Hepatocyte (in vitro differentiated cells): ENCODE measurements around the gene GABRE. TPM values are rescaled to one million over a fixed set of nuclear protein-coding genes. Genes with fewer than 3 reads are reported as not detected.

ENCODE experiments used
- DNase-seq: peaks from one replicate; pipeline ENCODE4 v3.0.0-alpha.2; 2016; ENCODE audit warnings: low spot score
- H2AFZ ChIP-seq: fragments of 200-600 bp; sonication (generic); 2 replicates; pipeline ENCODE4 v1.6.0; 2016; ENCODE audit warnings: antibody characterized with exemption, mild to moderate bottlenecking
- H3K27ac ChIP-seq: fragments of 200-600 bp; sonication (generic); 2 replicates; pipeline ENCODE4 v1.5.1; 2016; ENCODE audit warnings: mild to moderate bottlenecking
- H3K27me3 ChIP-seq: fragments of 200-600 bp; sonication (generic); 2 replicates; pipeline ENCODE4 v1.6.1; 2016
- H3K36me3 ChIP-seq: fragments of 200-600 bp; sonication (generic); replicated peaks from 2 replicates; pipeline ENCODE4 v1.5.1; 2016; ENCODE audit warnings: low read depth; ENCODE audit not compliant: insufficient read depth
- H3K4me1 ChIP-seq: fragments of 200-600 bp; sonication (generic); 2 replicates; pipeline ENCODE4 v1.5.1; 2016; ENCODE audit warnings: mild to moderate bottlenecking, moderate library complexity; ENCODE audit not compliant: insufficient read depth
- H3K4me2 ChIP-seq: fragments of 200-600 bp; sonication (generic); 2 replicates; pipeline ENCODE4 v1.6.0; 2016
- H3K4me3 ChIP-seq: fragments of 200-600 bp; sonication (generic); 2 replicates; pipeline ENCODE4 v1.5.1; 2016; ENCODE audit warnings: mild to moderate bottlenecking
- H3K79me2 ChIP-seq: fragments of 200-600 bp; sonication (generic); 2 replicates; pipeline ENCODE4 v1.6.0; 2017; ENCODE audit warnings: mild to moderate bottlenecking
- H3K9me2 ChIP-seq: fragments of 200-600 bp; sonication (generic); replicated peaks from 2 replicates; pipeline ENCODE4 v1.6.0; 2017; ENCODE audit warnings: mild to moderate bottlenecking; ENCODE audit not compliant: insufficient read depth
- H3K9me3 ChIP-seq: fragments of 200-600 bp; sonication (generic); 2 replicates; pipeline ENCODE4 v1.5.1; 2016; ENCODE audit warnings: low read depth, mild to moderate bottlenecking
- H4K20me1 ChIP-seq: fragments of 200-600 bp; sonication (generic); 2 replicates; pipeline ENCODE4 v1.6.0; 2016; ENCODE audit warnings: mild to moderate bottlenecking; ENCODE audit not compliant: insufficient read depth, poor library complexity, severe bottlenecking
- EZH2 ChIP-seq: fragments of 200-600 bp; sonication (generic); IDR thresholded peaks from 2 replicates; pipeline ENCODE4 v1.6.1; 2016; ENCODE audit warnings: antibody characterized with exemption, mild to moderate bottlenecking, borderline replicate concordance
- EZH2phosphoT487 ChIP-seq: fragments of 200-600 bp; sonication (generic); IDR thresholded peaks from one replicate; pipeline ENCODE4 v1.6.1; 2018; ENCODE audit warnings: antibody characterized with exemption, mild to moderate bottlenecking, low read depth, moderate library complexity; ENCODE audit not compliant: unreplicated experiment, severe bottlenecking
- WGBS: methylation state at CpG from one replicate; pipeline ENCODE4 v1.1.6; 2016; ENCODE audit warnings: low lambda C conversion rate; ENCODE audit errors: missing lambda C conversion rate; 5-methylcytosine and 5-hydroxymethylcytosine counted together
- polyA plus RNA-seq: library from polyadenylated mRNA; unstranded; fragments of >200 nt; fragmentation: Nextera tagmentation; extraction: Ambion mirVana; gene quantifications from 2 replicates; pipeline ENCODE4 v1.2.1, GENCODE V29; 2016
- total RNA-seq: library from RNA; depleted of rRNA; stranded (reverse); fragments of >200 nt; gene quantifications from 2 replicates; pipeline ENCODE4 v1.2.3, GENCODE V29; 2014
- TF ChIP-seq, protein P1 (sequence below): fragments of 200-600 bp; sonication (generic); IDR thresholded peaks from 2 replicates; pipeline ENCODE4 v1.5.1; 2016; ENCODE audit warnings: antibody characterized with exemption, mild to moderate bottlenecking; ENCODE audit not compliant: poor library complexity

Gene GABRE
- total and polyA plus RNA-seq, 2 experiments from 2014 or later = 9.0 to 15.1 TPM

DNA sequence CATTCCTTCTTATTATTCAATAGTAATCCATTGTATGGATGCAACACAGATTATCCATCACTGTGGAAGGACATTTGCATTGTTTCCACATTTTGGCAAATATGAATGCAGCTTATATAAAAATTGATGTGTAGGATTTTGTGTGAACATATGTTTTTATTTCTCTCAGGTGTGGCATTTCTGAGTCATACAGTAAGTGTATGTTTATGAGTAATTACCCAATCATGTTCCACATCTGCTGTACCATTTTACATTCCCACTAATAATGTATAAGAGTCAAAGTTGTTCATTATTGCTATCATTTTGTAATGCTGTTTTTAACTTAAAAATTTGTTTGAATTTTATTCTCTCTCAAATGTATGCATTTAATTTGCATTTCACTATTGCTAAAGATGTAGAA lies 36.3 kb downstream of the GABRE start:
- no peak for DNase-seq
- Histone ChIP-seq H3K27ac (no peak overlapping the region), H3K36me3 (no peaks in the 10 kb centered on the region), H3K79me2 (no peaks in the 10 kb centered on the region), H3K27me3 (no peaks in the 10 kb centered on the region), H3K4me2 (no peak overlapping the region), H4K20me1 (no peaks in the 10 kb centered on the region), H3K4me3 (no peak overlapping the region), H3K9me2 (no peaks in the 10 kb centered on the region), H3K9me3 (no peaks in the 10 kb centered on the region), H3K4me1 (no peaks in the 10 kb centered on the region), H2AFZ (no peak overlapping the region)
- no peak for TF ChIP-seq EZH2phosphoT487

DNA sequence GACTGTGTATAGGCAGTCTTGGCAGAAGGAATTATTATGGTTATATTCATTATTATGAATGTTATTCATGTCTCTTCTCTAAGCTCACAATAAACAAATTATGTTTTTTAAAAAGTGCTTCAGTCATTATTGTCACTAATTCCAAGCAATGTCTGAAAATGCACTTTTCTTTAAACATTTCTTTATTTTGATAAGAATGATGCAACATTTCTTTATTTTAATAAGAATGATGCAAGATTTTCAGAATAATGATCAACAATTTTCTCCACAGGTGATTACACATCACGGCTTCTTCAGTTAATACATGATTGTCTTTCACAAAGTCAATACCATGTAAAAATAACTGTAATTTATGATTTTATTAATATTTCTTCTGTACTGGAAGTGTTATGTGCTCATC lies 39.1 kb downstream of the GABRE start:
- H3K27me3 ChIP-seq = no peaks in the 10 kb centered on the region
- no peaks in the 10 kb centered on the region for H4K20me1 ChIP-seq
- no peak overlapping the region for H3K4me2 ChIP-seq
- 92% methylated on average over 1 of the region's 1 CpG for WGBS
- TF ChIP-seq, protein P1, sequence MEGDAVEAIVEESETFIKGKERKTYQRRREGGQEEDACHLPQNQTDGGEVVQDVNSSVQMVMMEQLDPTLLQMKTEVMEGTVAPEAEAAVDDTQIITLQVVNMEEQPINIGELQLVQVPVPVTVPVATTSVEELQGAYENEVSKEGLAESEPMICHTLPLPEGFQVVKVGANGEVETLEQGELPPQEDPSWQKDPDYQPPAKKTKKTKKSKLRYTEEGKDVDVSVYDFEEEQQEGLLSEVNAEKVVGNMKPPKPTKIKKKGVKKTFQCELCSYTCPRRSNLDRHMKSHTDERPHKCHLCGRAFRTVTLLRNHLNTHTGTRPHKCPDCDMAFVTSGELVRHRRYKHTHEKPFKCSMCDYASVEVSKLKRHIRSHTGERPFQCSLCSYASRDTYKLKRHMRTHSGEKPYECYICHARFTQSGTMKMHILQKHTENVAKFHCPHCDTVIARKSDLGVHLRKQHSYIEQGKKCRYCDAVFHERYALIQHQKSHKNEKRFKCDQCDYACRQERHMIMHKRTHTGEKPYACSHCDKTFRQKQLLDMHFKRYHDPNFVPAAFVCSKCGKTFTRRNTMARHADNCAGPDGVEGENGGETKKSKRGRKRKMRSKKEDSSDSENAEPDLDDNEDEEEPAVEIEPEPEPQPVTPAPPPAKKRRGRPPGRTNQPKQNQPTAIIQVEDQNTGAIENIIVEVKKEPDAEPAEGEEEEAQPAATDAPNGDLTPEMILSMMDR = no peak
- TF ChIP-seq EZH2 (no peak), EZH2phosphoT487 (no peak)
- no peaks in the 10 kb centered on the region for H3K9me2 ChIP-seq
- no peak overlapping the region for H3K27ac ChIP-seq
- H3K9me3 ChIP-seq = no peaks in the 10 kb centered on the region
- no peak overlapping the region for H3K4me3 ChIP-seq
- no peaks in the 10 kb centered on the region for H3K4me1 ChIP-seq
- no peak overlapping the region for H2AFZ ChIP-seq
- H3K36me3 ChIP-seq = no peaks in the 10 kb centered on the region
- no peaks in the 10 kb centered on the region for H3K79me2 ChIP-seq
- no peak for DNase-seq

DNA sequence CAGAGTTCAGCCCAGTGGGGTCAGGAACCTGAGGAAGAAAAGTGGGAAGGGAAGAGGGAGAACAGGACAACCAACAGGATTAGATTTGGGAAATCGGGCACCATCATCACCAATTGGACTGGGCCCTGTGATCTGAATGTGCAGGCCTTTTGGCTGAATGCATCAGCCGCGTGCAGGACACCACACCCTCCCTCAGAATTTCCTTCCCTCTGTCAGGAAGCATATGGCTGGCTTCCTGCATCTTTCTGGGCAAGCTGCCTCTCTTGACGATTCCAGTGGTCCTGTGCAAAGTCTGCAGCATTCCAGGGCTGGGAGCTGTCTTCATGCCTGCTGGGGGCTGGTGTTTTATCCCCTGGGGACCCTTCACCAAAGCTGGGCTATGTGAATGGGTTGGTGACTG lies 45.4 kb downstream of the GABRE start:
- WGBS = 62% methylated on average over 4 of the region's 4 CpGs

DNA sequence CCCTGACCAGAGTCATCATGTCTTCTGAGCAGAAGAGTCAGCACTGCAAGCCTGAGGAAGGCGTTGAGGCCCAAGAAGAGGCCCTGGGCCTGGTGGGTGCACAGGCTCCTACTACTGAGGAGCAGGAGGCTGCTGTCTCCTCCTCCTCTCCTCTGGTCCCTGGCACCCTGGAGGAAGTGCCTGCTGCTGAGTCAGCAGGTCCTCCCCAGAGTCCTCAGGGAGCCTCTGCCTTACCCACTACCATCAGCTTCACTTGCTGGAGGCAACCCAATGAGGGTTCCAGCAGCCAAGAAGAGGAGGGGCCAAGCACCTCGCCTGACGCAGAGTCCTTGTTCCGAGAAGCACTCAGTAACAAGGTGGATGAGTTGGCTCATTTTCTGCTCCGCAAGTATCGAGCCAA lies 50.8 kb downstream of the GABRE start:
- no peak for DNase-seq
- Histone ChIP-seq H4K20me1 (no peaks in the 10 kb centered on the region), H3K79me2 (no peaks in the 10 kb centered on the region), H3K4me1 (no peaks in the 10 kb centered on the region), H3K9me2 (no peaks in the 10 kb centered on the region), H2AFZ (no peak overlapping the region), H3K4me2 (no peak overlapping the region), H3K36me3 (no peaks in the 10 kb centered on the region), H3K4me3 (no peak overlapping the region), H3K9me3 (no peaks in the 10 kb centered on the region), H3K27me3 (no peaks in the 10 kb centered on the region), H3K27ac (no peak overlapping the region)
- 86% methylated on average over 6 of the region's 6 CpGs for WGBS
- no peak for TF ChIP-seq EZH2phosphoT487
- TF ChIP-seq, protein P1 = no peak
- no peak for TF ChIP-seq EZH2

More for the DNA sequence above, 45.4 kb downstream of the GABRE start:
- H4K20me1 ChIP-seq = no peaks in the 10 kb centered on the region
- H3K9me2 ChIP-seq = no peaks in the 10 kb centered on the region
- no peak overlapping the region for H2AFZ ChIP-seq
- H3K27me3 ChIP-seq = no peaks in the 10 kb centered on the region
- DNase-seq = no peak
- no peak overlapping the region for H3K4me3 ChIP-seq
- H3K4me1 ChIP-seq = no peaks in the 10 kb centered on the region
- H3K9me3 ChIP-seq = no peaks in the 10 kb centered on the region
- no peak for TF ChIP-seq EZH2
- no peak for TF ChIP-seq EZH2phosphoT487
- TF ChIP-seq, protein P1 = no peak
- H3K79me2 ChIP-seq = no peaks in the 10 kb centered on the region
- no peaks in the 10 kb centered on the region for H3K36me3 ChIP-seq
- no peak overlapping the region for H3K4me2 ChIP-seq
- no peak overlapping the region for H3K27ac ChIP-seq
